IMR-90 (cell line): Measurements from ENCODE around the gene CFAP73. TPM values are rescaled to one million over a fixed set of nuclear protein-coding genes. Genes with fewer than 3 reads are reported as not detected.
A peak's percentile ranks its signal among the peaks of the same experiment; 100 is the strongest.

Experiments
- ATAC-seq: fragments of 200-7000 bp; cut with Tn5 transposase; 2 replicates; pipeline ENCODE4 v1.9.1; 2020; ENCODE audit warnings: low read depth, mild to moderate bottlenecking, moderate library complexity
- BruUV-seq: library from RNA; stranded (reverse); fragments of 400-500 nt; replicated peaks from 2 replicates; lab custom pipeline; 2021; lab: Mats Ljungman, UMichigan
- CTCF ChIA-PET: fragments of 300-600 bp; formaldehyde crosslinking; extraction: SDS; loops from one replicate; lab custom pipeline; 2021; ENCODE audit warnings: antibody characterized with exemption; lab: Yijun Ruan, JAX
- POLR2A ChIA-PET: fragments of 300-600 bp; sonication (Branson Sonifier 250); formaldehyde crosslinking; loops from one replicate; lab custom pipeline; 2022; ENCODE audit warnings: antibody characterized with exemption; ENCODE audit not compliant: unreplicated experiment; lab: Charles Lee
- DNase-seq: peaks from one replicate; pipeline ENCODE4 v3.0.0; 2013
- H2AFZ ChIP-seq: replicated peaks from 2 replicates; pipeline ENCODE3; 2013; ENCODE audit warnings: low read length, mild to moderate bottlenecking; ENCODE audit not compliant: poor library complexity
- H2AK5ac ChIP-seq: 2 replicates; pipeline ENCODE4 v1.6.1; 2013; ENCODE audit warnings: low read depth, low read length, inconsistent platforms
- H2AK9ac ChIP-seq: replicated peaks from 2 replicates; pipeline ENCODE3; 2013; ENCODE audit warnings: mild to moderate bottlenecking, low read depth, low read length, moderate library complexity; ENCODE audit not compliant: poor library complexity
- H2BK120ac ChIP-seq: 2 replicates; pipeline ENCODE4 v1.6.1; 2013; ENCODE audit warnings: low read depth, low read length, inconsistent platforms
- H2BK15ac ChIP-seq: 3 replicates; pipeline ENCODE4 v1.6.1; 2013; ENCODE audit warnings: low read depth, low read length, inconsistent platforms
- H2BK20ac ChIP-seq: 2 replicates; pipeline ENCODE4 v1.6.1; 2013; ENCODE audit warnings: low read depth, mild to moderate bottlenecking, inconsistent platforms, low read length, moderate library complexity
- H2BK5ac ChIP-seq: 2 replicates; pipeline ENCODE4 v1.6.1; 2013; ENCODE audit warnings: mild to moderate bottlenecking, low read depth, low read length, inconsistent platforms; ENCODE audit not compliant: poor library complexity, severe bottlenecking
- H3K14ac ChIP-seq: replicated peaks from 2 replicates; pipeline ENCODE4 v1.6.1; 2013; ENCODE audit warnings: low read depth, low read length, inconsistent platforms
- H3K18ac ChIP-seq: 2 replicates; pipeline ENCODE4 v1.6.1; 2013; ENCODE audit warnings: low read depth, low read length, control low read depth
- H3K23ac ChIP-seq: 2 replicates; pipeline ENCODE4 v1.6.1; 2013; ENCODE audit warnings: low read depth, low read length, inconsistent platforms
- H3K27ac ChIP-seq: 2 replicates; pipeline ENCODE4 v1.5.1; 2013; ENCODE audit warnings: mild to moderate bottlenecking, control low read depth, low read length; ENCODE audit not compliant: insufficient read depth
- H3K27me3 ChIP-seq: 2 replicates; pipeline ENCODE4 v1.6.1; 2013; ENCODE audit warnings: low read length; ENCODE audit not compliant: control insufficient read depth, insufficient read depth
- H3K36me3 ChIP-seq: 2 replicates; pipeline ENCODE4 v1.6.1; 2013; ENCODE audit warnings: low read length, mixed read lengths; ENCODE audit not compliant: control insufficient read depth, insufficient read depth
- H3K4ac ChIP-seq: 2 replicates; pipeline ENCODE4 v1.6.1; 2013; ENCODE audit warnings: low read depth, low read length, inconsistent platforms
- H3K4me1 ChIP-seq: 2 replicates; pipeline ENCODE4 v1.6.1; 2013; ENCODE audit warnings: low read length, mixed read lengths; ENCODE audit not compliant: control insufficient read depth, insufficient read depth
- H3K4me2 ChIP-seq: 2 replicates; pipeline ENCODE4 v1.6.1; 2013; ENCODE audit warnings: low read depth, mild to moderate bottlenecking, control low read depth, low read length, moderate library complexity
- H3K4me3 ChIP-seq: 2 replicates; pipeline ENCODE4 v1.5.1; 2013; ENCODE audit warnings: low read depth, mild to moderate bottlenecking, control low read depth, low read length, moderate library complexity; ENCODE audit not compliant: insufficient read depth
- H3K56ac ChIP-seq: 2 replicates; pipeline ENCODE4 v1.6.1; 2013; ENCODE audit warnings: low read length, inconsistent platforms; ENCODE audit not compliant: insufficient read depth; ENCODE audit errors: extremely low read depth
- H3K79me1 ChIP-seq, 2 experiments: 2 replicates each; pipeline ENCODE4 v1.6.1; 2013; ENCODE audit warnings: low read length in 2 of 2, inconsistent platforms in 1 of 2, low read depth in 1 of 2
- H3K9ac ChIP-seq: 2 replicates; pipeline ENCODE4 v1.6.1; 2013; ENCODE audit warnings: low read depth, low read length, control low read depth
- H3K9me1 ChIP-seq: 2 replicates; pipeline ENCODE4 v1.6.1; 2013; ENCODE audit warnings: low read length, inconsistent platforms; ENCODE audit not compliant: insufficient read depth
- H3K9me3 ChIP-seq: 2 replicates; pipeline ENCODE4 v1.6.1; 2013; ENCODE audit warnings: low read length; ENCODE audit not compliant: control insufficient read depth, insufficient read depth
- H4K20me1 ChIP-seq: 2 replicates; pipeline ENCODE4 v1.6.1; 2013; ENCODE audit warnings: low read length, inconsistent platforms; ENCODE audit not compliant: insufficient read depth
- H4K5ac ChIP-seq: 2 replicates; pipeline ENCODE4 v1.6.1; 2013; ENCODE audit warnings: mild to moderate bottlenecking, low read depth, low read length, control low read depth
- H4K8ac ChIP-seq, 2 experiments: 2 replicates each; pipeline ENCODE4 v1.6.1; 2013; ENCODE audit warnings: low read depth in 2 of 2, low read length in 2 of 2, control low read depth in 1 of 2, inconsistent platforms in 1 of 2
- H4K91ac ChIP-seq: 2 replicates; pipeline ENCODE4 v1.6.1; 2013; ENCODE audit warnings: low read depth, low read length, inconsistent platforms; ENCODE audit not compliant: insufficient read depth
- BHLHE40 ChIP-seq: fragments of 150-350 bp; IDR thresholded peaks from 2 replicates; pipeline ENCODE4 v1.6.1; 2016; ENCODE audit warnings: mild to moderate bottlenecking, low read depth, low read length
- CEBPB ChIP-seq: IDR thresholded peaks from 2 replicates; pipeline ENCODE4 v1.6.1; 2012; ENCODE audit warnings: low read depth, low read length, improper control_type of control experiment
- CHD1 ChIP-seq: IDR thresholded peaks from 2 replicates; pipeline ENCODE4 v1.6.1; 2012; ENCODE audit warnings: low read depth, low read length, improper control_type of control experiment
- CTCF ChIP-seq: conservative IDR thresholded peaks from 2 replicates; pipeline ENCODE4 v1.5.1; 2012; ENCODE audit warnings: mild to moderate bottlenecking, low read depth, low read length, improper control_type of control experiment
- FOS ChIP-seq: fragments of 150-350 bp; IDR thresholded peaks from 2 replicates; pipeline ENCODE4 v1.6.1; 2016; ENCODE audit warnings: low read depth, low read length
- MAFK ChIP-seq: IDR thresholded peaks from 2 replicates; pipeline ENCODE4 v1.6.1; 2012; ENCODE audit warnings: low read depth, low read length, improper control_type of control experiment
- MAZ ChIP-seq: IDR thresholded peaks from 2 replicates; pipeline ENCODE4 v1.6.1; 2012; ENCODE audit warnings: low read depth, mild to moderate bottlenecking, low read length, improper control_type of control experiment, moderate library complexity, borderline replicate concordance
- MXI1 ChIP-seq: IDR thresholded peaks from 2 replicates; pipeline ENCODE4 v1.6.1; 2012; ENCODE audit warnings: low read depth, mild to moderate bottlenecking, low read length, moderate library complexity, borderline replicate concordance
- NFE2L2 ChIP-seq: fragments of 150-350 bp; IDR thresholded peaks from 2 replicates; pipeline ENCODE4 v1.6.1; 2016; ENCODE audit warnings: low read depth, mild to moderate bottlenecking, low read length
- POLR2A ChIP-seq: IDR thresholded peaks from 2 replicates; pipeline ENCODE4 v1.6.1; 2012; ENCODE audit warnings: mild to moderate bottlenecking, low read depth, low read length
- RAD21 ChIP-seq: IDR thresholded peaks from 2 replicates; pipeline ENCODE4 v1.6.1; 2012; ENCODE audit warnings: low read length, improper control_type of control experiment
- RCOR1 ChIP-seq: IDR thresholded peaks from 2 replicates; pipeline ENCODE4 v1.6.1; 2012; ENCODE audit warnings: mild to moderate bottlenecking, low read length, improper control_type of control experiment; ENCODE audit not compliant: insufficient replicate concordance
- RFX5 ChIP-seq: IDR thresholded peaks from 2 replicates; pipeline ENCODE4 v1.8.0; 2012; ENCODE audit warnings: low read depth, mild to moderate bottlenecking, low read length, moderate library complexity
- SMC3 ChIP-seq: fragments of 150-350 bp; IDR thresholded peaks from 2 replicates; pipeline ENCODE4 v1.6.1; 2016; ENCODE audit warnings: low read depth, mild to moderate bottlenecking, antibody characterized with exemption, low read length, moderate library complexity
- USF2 ChIP-seq: fragments of 150-350 bp; IDR thresholded peaks from 2 replicates; pipeline ENCODE4 v1.6.1; 2017; ENCODE audit warnings: mild to moderate bottlenecking, antibody characterized with exemption, low read length, low read depth
- WGBS, 2 experiments: methylation state at CpG; one replicate each; pipeline versions ENCODE4 v1.1.5 to v1.1.7; 2013; ENCODE audit warnings: missing lambda C conversion rate in 2 of 2; ENCODE audit not compliant: insufficient read length in 1 of 2; ENCODE audit errors: extremely low coverage in 2 of 2; 5-methylcytosine and 5-hydroxymethylcytosine counted together
- dilution Hi-C: fragments of 300-500 bp; cut with HindIII; formaldehyde crosslinking; loops from one replicate; pipeline ENCODE4 v1.14.3; 2018; ENCODE audit warnings: low sequenced_read_pairs; ENCODE audit not compliant: unreplicated experiment
- in situ Hi-C: fragments of 300-500 bp; cut with MboI; formaldehyde crosslinking; loops from 3 replicates; pipeline ENCODE4 v1.14.3; 2019; ENCODE audit warnings: low sequenced_read_pairs, inconsistent platforms, mixed read lengths
- intact Hi-C: fragments of 100-400 bp; cut with micrococcal nuclease; formaldehyde crosslinking; loops from 2 replicates; pipeline ENCODE4 v1.10.0; 2022
- polyA plus RNA-seq, 3 experiments: library from polyadenylated mRNA; depleted of rRNA; stranded (reverse); fragments of >200 nt; gene quantifications; 2 replicates each; pipeline ENCODE4 v1.2.3, GENCODE V29; 2012; ENCODE audit warnings: low replicate concordance in 1 of 3
- total RNA-seq: library from RNA; depleted of rRNA; stranded (reverse); fragments of >200 nt; gene quantifications from 2 replicates; pipeline ENCODE4 v1.2.3, GENCODE V29; 2012
- TF ChIP-seq, protein P1 (sequence below): fragments of 150-350 bp; IDR thresholded peaks from 2 replicates; pipeline ENCODE4 v1.6.1; 2016; ENCODE audit warnings: low read depth, mild to moderate bottlenecking, low read length, moderate library complexity, borderline replicate concordance

The CFAP73 gene
- total and polyA plus RNA-seq, 2 of the 4 experiments (the other 2 are of a cell fraction), result not detected

- H3K9me3 ChIP-seq, result no peaks in the 10 kb centered on the region
- H2AK9ac ChIP-seq, result peak overlapping the region; percentile 81
- BruUV-seq, result no TSS peak
- no peak overlapping the region for H2BK20ac ChIP-seq
- DNase-seq, result no peak
- no peak overlapping the region for H4K91ac ChIP-seq
- no peak overlapping the region for H3K23ac ChIP-seq
- ATAC-seq, result no peak
- WGBS, 2 experiments, result 88% methylated on average over 5 of the region's 19 CpGs; no CpG with 5 or more reads in 1 of the 2 experiments
- intact Hi-C loops, result loop anchor here (10.0 kb wide), 1 partner anchor 164 kb away; the partner anchor contains the start of gene PLBD2
- H3K4me3 ChIP-seq, result no peak overlapping the region
- H3K27me3 ChIP-seq, result no peaks in the 10 kb centered on the region
- no peak overlapping the region for H2BK5ac ChIP-seq
- peaks cover 5% of the 10 kb centered on the region; the same call in 1 of the 2 replicates for H3K9me1 ChIP-seq
- no peak overlapping the region for H3K14ac ChIP-seq
- dilution Hi-C loops, result no loop called here
- H3K79me1 ChIP-seq, result peaks cover 20 to 30% of the 10 kb centered on the region in 2 experiments
- H3K56ac ChIP-seq, result no peak overlapping the region
- no peak overlapping the region for H3K4ac ChIP-seq
- no peak overlapping the region for H3K18ac ChIP-seq
- H3K27ac ChIP-seq, result no peak overlapping the region
- in situ Hi-C loops, result loop anchor here (25.0 kb wide), 1 partner anchor 1221 kb away; the partner anchor contains the start of gene TBX5
- no peak overlapping the region for H2AFZ ChIP-seq
- no peak overlapping the region for H3K9ac ChIP-seq
- H2BK15ac ChIP-seq, result no peak overlapping the region
- no peak overlapping the region for H4K8ac ChIP-seq
- no peak overlapping the region for H2BK120ac ChIP-seq
- H4K20me1 ChIP-seq, result no peaks in the 10 kb centered on the region
- CTCF ChIA-PET, result no interaction called here
- H3K4me1 ChIP-seq, result peaks cover 12% of the 10 kb centered on the region
- H4K5ac ChIP-seq, result no peak overlapping the region
- POLR2A ChIA-PET, result no interaction called here
- H2AK5ac ChIP-seq, result no peak overlapping the region
- TF ChIP-seq RFX5, result no peak
- TF ChIP-seq NFE2L2, result no peak
- no peak for TF ChIP-seq MAZ
- no peak for TF ChIP-seq RCOR1
- no peak for TF ChIP-seq FOS
- no peak for TF ChIP-seq BHLHE40
- no peak for TF ChIP-seq POLR2A
- no peak for TF ChIP-seq RAD21
- no peak for TF ChIP-seq CEBPB
- TF ChIP-seq SMC3, result no peak
- TF ChIP-seq, protein P1, sequence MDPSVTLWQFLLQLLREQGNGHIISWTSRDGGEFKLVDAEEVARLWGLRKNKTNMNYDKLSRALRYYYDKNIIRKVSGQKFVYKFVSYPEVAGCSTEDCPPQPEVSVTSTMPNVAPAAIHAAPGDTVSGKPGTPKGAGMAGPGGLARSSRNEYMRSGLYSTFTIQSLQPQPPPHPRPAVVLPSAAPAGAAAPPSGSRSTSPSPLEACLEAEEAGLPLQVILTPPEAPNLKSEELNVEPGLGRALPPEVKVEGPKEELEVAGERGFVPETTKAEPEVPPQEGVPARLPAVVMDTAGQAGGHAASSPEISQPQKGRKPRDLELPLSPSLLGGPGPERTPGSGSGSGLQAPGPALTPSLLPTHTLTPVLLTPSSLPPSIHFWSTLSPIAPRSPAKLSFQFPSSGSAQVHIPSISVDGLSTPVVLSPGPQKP, result no peak
- TF ChIP-seq CHD1, result no peak
- no peak for TF ChIP-seq CTCF
- TF ChIP-seq USF2, result no peak
- no peak for TF ChIP-seq MAFK
- TF ChIP-seq MXI1, result no peak
- no peak overlapping the region for H3K4me2 ChIP-seq
- peaks cover 13% of the 10 kb centered on the region for H3K36me3 ChIP-seq
Observed at GRCh38 chr12:113191227-113191626, 41.7 kb downstream of the CFAP73 start.
